Measurements from ENCODE around the gene RUNX1.

The RUNX1 gene

GRCh38 chr21:34921151-34921550 lies 128.0 kb downstream of the RUNX1 start:
- DNase-seq = no peak

GRCh38 chr21:34919406-34919805 lies 129.7 kb downstream of the RUNX1 start:
- DNase-seq = no peak

- no peak for DNase-seq
Measured at GRCh38 chr21:34916446-34916845, 132.7 kb downstream of the RUNX1 start.

- no peak for DNase-seq
Measured at GRCh38 chr21:34915364-34915841, 133.7 kb downstream of the RUNX1 start.

GRCh38 chr21:34914239-34914638 lies 134.9 kb downstream of the RUNX1 start:
- DNase-seq = no peak

GRCh38 chr21:34913811-34914210 lies 135.3 kb downstream of the RUNX1 start:
- DNase-seq = no peak

- DNase-seq = no peak
Measured at GRCh38 chr21:34912022-34912945, 136.8 kb downstream of the RUNX1 start.

GRCh38 chr21:34911360-34911759 lies 137.7 kb downstream of the RUNX1 start:
- DNase-seq = no peak

- DNase-seq = no peak
Measured at GRCh38 chr21:34910396-34910795, 138.7 kb downstream of the RUNX1 start.

- no peak for DNase-seq
Measured at GRCh38 chr21:34909492-34910292, 139.4 kb downstream of the RUNX1 start.

- no peak for DNase-seq
Measured at GRCh38 chr21:34908419-34909055, 140.6 kb downstream of the RUNX1 start.

GRCh38 chr21:34907461-34908418 lies 141.4 kb downstream of the RUNX1 start:
- no peak for DNase-seq

GRCh38 chr21:34906401-34906800 lies 142.7 kb downstream of the RUNX1 start:
- DNase-seq = no peak

GRCh38 chr21:34905218-34905537 lies 143.9 kb downstream of the RUNX1 start:
- DNase-seq = no peak

GRCh38 chr21:34904526-34905217 lies 144.4 kb downstream of the RUNX1 start:
- no peak for DNase-seq

GRCh38 chr21:34900376-34900775 lies 148.7 kb downstream of the RUNX1 start:
- no peak for DNase-seq

GRCh38 chr21:34899760-34900159 lies 149.3 kb downstream of the RUNX1 start:
- DNase-seq = no peak

GRCh38 chr21:34899302-34899701 lies 149.8 kb downstream of the RUNX1 start:
- no peak for DNase-seq

GRCh38 chr21:34897828-34898227 lies 151.3 kb downstream of the RUNX1 start:
- DNase-seq = no peak

GRCh38 chr21:34894401-34894800 lies 154.7 kb downstream of the RUNX1 start:
- DNase-seq = no peak

GRCh38 chr21:34892209-34892608 lies 156.9 kb downstream of the RUNX1 start:
- no peak for DNase-seq

GRCh38 chr21:34891613-34891943 lies 157.5 kb downstream of the RUNX1 start:
- DNase-seq = no peak
